MM.1S (cell line): ENCODE results near the gene PTPRG.

Experiments used
- CTCF ChIP-seq: fragments of 300-600 bp; sonication (generic); IDR thresholded peaks from 2 replicates; pipeline ENCODE4 v1.5.1; 2016; ENCODE audit warnings: antibody characterized with exemption, low read length, mixed read lengths
- EZH2phosphoT487 ChIP-seq: fragments of 300-600 bp; sonication (generic); IDR thresholded peaks from 2 replicates; pipeline ENCODE4 v1.6.1; 2018; ENCODE audit warnings: antibody characterized with exemption, low read length

GRCh38 chr3:61736506-61736905 is 175.1 kb downstream of the PTPRG start:
- TF ChIP-seq CTCF (no peak), EZH2phosphoT487 (no peak)
